ENCODE data around the gene SPATA6.
"Not testable (repeated sequence)": the region's sequence is repeated elsewhere in the genome, so short reads cannot be mapped to it uniquely, and the experiment has no call there.

The SPATA6 gene

GRCh38 chr1:48471691-48472576 lies at the start of gene SPATA6:
TSS of gene SPATA6 (minus strand) at chr1:48472204. CDS start at chr1:48472008, 196 bp downstream.
- peak; percentile 94 for DNase-seq

- not testable (repeated sequence) for DNase-seq
These were observed 47.9 kb upstream of the SPATA6 start for GRCh38 chr1:48519896-48520295.

GRCh38 chr1:48506870-48507269 lies 34.9 kb upstream of the SPATA6 start:
- no peak for DNase-seq

- no peak for DNase-seq
These were observed 28.8 kb upstream of the SPATA6 start for GRCh38 chr1:48500541-48501450.

GRCh38 chr1:48499211-48499735 lies 27.3 kb upstream of the SPATA6 start:
- DNase-seq = no peak

GRCh38 chr1:48498096-48498791 lies 26.2 kb upstream of the SPATA6 start:
- peak; percentile 50 for DNase-seq

GRCh38 chr1:48495911-48496310 lies 23.9 kb upstream of the SPATA6 start:
- DNase-seq = no peak

- no peak for DNase-seq
These were observed 23.2 kb upstream of the SPATA6 start for GRCh38 chr1:48495166-48495565.

GRCh38 chr1:48493970-48494769 lies 22.2 kb upstream of the SPATA6 start:
- no peak for DNase-seq

GRCh38 chr1:48493041-48493440 lies 21.0 kb upstream of the SPATA6 start:
- DNase-seq = no peak

GRCh38 chr1:48492392-48492791 lies 20.4 kb upstream of the SPATA6 start:
- peak; percentile 42 for DNase-seq

GRCh38 chr1:48488721-48489120 lies 16.7 kb upstream of the SPATA6 start:
- DNase-seq = no peak

- DNase-seq = no peak
These were observed 8.5 kb upstream of the SPATA6 start for GRCh38 chr1:48480504-48480903.

- DNase-seq = not testable (repeated sequence)
These were observed 8.0 kb upstream of the SPATA6 start for GRCh38 chr1:48480023-48480422.

GRCh38 chr1:48472638-48473037 lies 634 bp upstream of the SPATA6 start:
- DNase-seq = no peak

- no peak for DNase-seq
These were observed 884 bp downstream of the SPATA6 start for GRCh38 chr1:48470950-48471690.

GRCh38 chr1:48470481-48470855 lies 1.5 kb downstream of the SPATA6 start:
- DNase-seq = peak; percentile 55

- DNase-seq = no peak
These were observed 2.2 kb downstream of the SPATA6 start for GRCh38 chr1:48469616-48470480.

- no peak for DNase-seq
These were observed 5.4 kb downstream of the SPATA6 start for GRCh38 chr1:48466594-48466993.

GRCh38 chr1:48462716-48463302 lies 9.2 kb downstream of the SPATA6 start:
- no peak for DNase-seq

Measured in SHP77 treated with DMSO at 0.1 percent for 48 hours (cell line).